H1 (cell line): ENCODE results near the gene CD7. TPM values are rescaled to one million over a fixed set of nuclear protein-coding genes. Genes with fewer than 3 reads are reported as not detected.

Experiments used
- CTCF ChIA-PET: fragments of 300-600 bp; sonication (Branson Sonifier 250); formaldehyde crosslinking; loops from one replicate; lab custom pipeline; 2021; ENCODE audit not compliant: partially characterized antibody; lab: Charles Lee
- POLR2A ChIA-PET: fragments of 300-600 bp; sonication (Branson Sonifier 250); formaldehyde crosslinking; loops from one replicate; lab custom pipeline; 2021; ENCODE audit warnings: inconsistent platforms; ENCODE audit not compliant: partially characterized antibody; lab: Charles Lee
- DNase-seq, 2 experiments: peaks; one replicate each; pipeline versions ENCODE4 v3.0.0 to v3.0.0-alpha.2; 2010 to 2022; ENCODE audit warnings: low spot score in 2 of 2, low read depth in 1 of 2, mixed read lengths in 1 of 2
- FAIRE-seq: peaks from 2 replicates; lab custom pipeline; 2011; peaks lifted over from hg19 to GRCh38; lab: Jason Lieb, UNC
- H2AFZ ChIP-seq: 2 replicates; pipeline ENCODE4 v1.8.1; 2012; ENCODE audit warnings: low read length, inconsistent platforms
- H2AK5ac ChIP-seq: 2 replicates; pipeline ENCODE4 v1.6.1; 2013; ENCODE audit warnings: low read depth, low read length
- H2BK120ac ChIP-seq: replicated peaks from 2 replicates; pipeline ENCODE3; 2013; ENCODE audit warnings: low read depth, low read length, inconsistent platforms
- H2BK12ac ChIP-seq: 2 replicates; pipeline ENCODE4 v1.6.1; 2013; ENCODE audit warnings: low read depth, low read length
- H2BK15ac ChIP-seq: 2 replicates; pipeline ENCODE4 v1.6.1; 2013; ENCODE audit warnings: low read length
- H2BK20ac ChIP-seq: 2 replicates; pipeline ENCODE4 v1.6.1; 2013; ENCODE audit warnings: low read length
- H2BK5ac ChIP-seq: 2 replicates; pipeline ENCODE4 v1.6.1; 2013; ENCODE audit warnings: low read depth, low read length
- H3K14ac ChIP-seq: 2 replicates; pipeline ENCODE4 v1.6.1; 2013; ENCODE audit warnings: inconsistent platforms; ENCODE audit not compliant: insufficient read length
- H3K18ac ChIP-seq: 2 replicates; pipeline ENCODE4 v1.6.1; 2013; ENCODE audit warnings: low read length; ENCODE audit errors: extremely low read depth
- H3K23ac ChIP-seq: 2 replicates; pipeline ENCODE4 v1.6.1; 2013; ENCODE audit warnings: inconsistent platforms; ENCODE audit not compliant: insufficient read length
- H3K23me2 ChIP-seq: 2 replicates; pipeline ENCODE4 v1.6.1; 2013; ENCODE audit warnings: low read depth, low read length
- H3K27ac ChIP-seq: 2 replicates; pipeline ENCODE4 v1.6.1; 2011; ENCODE audit warnings: low read depth, low read length, inconsistent platforms
- H3K27me3 ChIP-seq, 4 experiments: replicated peaks in 1 of 4; 1 replicate in 1 of 4; 2 replicates in 3 of 4; pipeline versions ENCODE4 v1.6.1 to v1.8.1; 2011 to 2013; ENCODE audit warnings: low read length in 3 of 4, mild to moderate bottlenecking in 3 of 4, inconsistent platforms in 2 of 4, mixed read lengths in 2 of 4, moderate library complexity in 1 of 4; ENCODE audit not compliant: control insufficient read depth in 3 of 4, insufficient read depth in 3 of 4; ENCODE audit errors: extremely low read depth in 1 of 4
- H3K36me3 ChIP-seq, 4 experiments: 2 replicates each; pipeline versions ENCODE4 v1.6.1 to v1.8.1; 2011 to 2013; ENCODE audit warnings: mild to moderate bottlenecking in 4 of 4, low read length in 3 of 4, moderate library complexity in 2 of 4, control low read depth in 1 of 4, inconsistent platforms in 1 of 4; ENCODE audit not compliant: insufficient read depth in 4 of 4, control insufficient read depth in 2 of 4
- H3K4ac ChIP-seq: replicated peaks from 2 replicates; pipeline ENCODE3; 2013; ENCODE audit warnings: low read length, low read depth, mixed read lengths, inconsistent platforms; ENCODE audit not compliant: insufficient read length
- H3K4me1 ChIP-seq, 4 experiments: replicated peaks in 1 of 4; 1 replicate in 1 of 4; 2 replicates in 3 of 4; pipeline versions ENCODE4 v1.6.1 to v1.8.1; 2011 to 2013; ENCODE audit warnings: low read length in 3 of 4, inconsistent platforms in 2 of 4, mixed read lengths in 1 of 4; ENCODE audit not compliant: insufficient read depth in 4 of 4, control insufficient read depth in 3 of 4
- H3K4me2 ChIP-seq, 2 experiments: 2 replicates each; pipeline versions ENCODE4 v1.6.1 to v1.8.1; 2011 to 2013; ENCODE audit warnings: low read depth in 2 of 2, low read length in 2 of 2, control low read depth in 1 of 2, inconsistent platforms in 1 of 2, mild to moderate bottlenecking in 1 of 2; ENCODE audit not compliant: insufficient read depth in 1 of 2
- H3K4me3 ChIP-seq, 4 experiments: fragments of 200-600, 300-600 bp in 1 of 4; sonication (generic), shearing (Covaris generic), sonication (Bioruptor Twin) in 1 of 4; 2 replicates each; pipeline versions ENCODE4 v1.5.1 to v1.8.1; 2011 to 2016; ENCODE audit warnings: low read length in 4 of 4, low read depth in 3 of 4, control low read depth in 2 of 4, inconsistent platforms in 2 of 4, mild to moderate bottlenecking in 2 of 4, mixed read lengths in 1 of 4, moderate library complexity in 1 of 4; ENCODE audit not compliant: insufficient read depth in 2 of 4; ENCODE audit errors: extremely low read depth in 1 of 4
- H3K56ac ChIP-seq: replicated peaks from 2 replicates; pipeline ENCODE3; 2013; ENCODE audit warnings: low read depth, mild to moderate bottlenecking, mixed read lengths, low read length, inconsistent platforms; ENCODE audit not compliant: insufficient read length
- H3K79me1 ChIP-seq: 2 replicates; pipeline ENCODE4 v1.6.1; 2013; ENCODE audit warnings: low read depth, low read length, control low read depth
- H3K79me2 ChIP-seq, 2 experiments: 2 replicates each; pipeline versions ENCODE4 v1.6.1 to v1.8.1; 2012 to 2013; ENCODE audit warnings: low read length in 2 of 2, mild to moderate bottlenecking in 2 of 2, inconsistent platforms in 1 of 2; ENCODE audit not compliant: insufficient read depth in 2 of 2, control insufficient read depth in 1 of 2
- H3K9ac ChIP-seq, 4 experiments: replicated peaks in 1 of 4; 1 replicate in 1 of 4; 2 replicates in 3 of 4; pipeline versions ENCODE4 v1.6.1 to v1.8.1; 2011 to 2013; ENCODE audit warnings: low read depth in 3 of 4, low read length in 3 of 4, control low read depth in 2 of 4, mild to moderate bottlenecking in 2 of 4, moderate library complexity in 2 of 4, inconsistent platforms in 1 of 4; ENCODE audit errors: extremely low read depth in 1 of 4
- H3K9me3 ChIP-seq, 2 experiments: 2 replicates each; pipeline versions ENCODE4 v1.6.1 to v1.8.1; 2012 to 2013; ENCODE audit warnings: mild to moderate bottlenecking in 2 of 2, moderate library complexity in 2 of 2, control low read depth in 1 of 2, inconsistent platforms in 1 of 2, low read depth in 1 of 2, low read length in 1 of 2, mixed read lengths in 1 of 2; ENCODE audit not compliant: insufficient read depth in 2 of 2
- H4K20me1 ChIP-seq, 2 experiments: replicated peaks in 1 of 2; 2 replicates each; pipeline versions ENCODE3 to v1.8.1; 2011 to 2013; ENCODE audit warnings: inconsistent platforms in 2 of 2, low read length in 2 of 2, mild to moderate bottlenecking in 1 of 2; ENCODE audit not compliant: insufficient read depth in 2 of 2, control insufficient read depth in 1 of 2
- H4K5ac ChIP-seq: 2 replicates; pipeline ENCODE4 v1.6.1; 2013; ENCODE audit warnings: low read length, low read depth, mixed read lengths, inconsistent platforms; ENCODE audit not compliant: insufficient read length
- H4K8ac ChIP-seq: 2 replicates; pipeline ENCODE4 v1.8.0; 2013; ENCODE audit warnings: mild to moderate bottlenecking, moderate library complexity, low read length, inconsistent platforms; ENCODE audit not compliant: insufficient read depth; ENCODE audit errors: extremely low read depth
- H4K91ac ChIP-seq: replicated peaks from 2 replicates; pipeline ENCODE3; 2013; ENCODE audit warnings: low read length, mixed read lengths, inconsistent platforms; ENCODE audit not compliant: insufficient read length
- BACH1 ChIP-seq: IDR thresholded peaks from 2 replicates; pipeline ENCODE4 v1.6.1; 2012; ENCODE audit warnings: low read length, improper control_type of control experiment
- NANOG ChIP-seq: IDR thresholded peaks from 2 replicates; pipeline ENCODE4 v1.6.1; 2011; ENCODE audit warnings: low read length, low read depth, mild to moderate bottlenecking, inconsistent platforms; ENCODE audit not compliant: insufficient read depth, poor library complexity, severe bottlenecking
- POLR2AphosphoS5 ChIP-seq: IDR thresholded peaks from 2 replicates; pipeline ENCODE4 v1.6.1; 2011; ENCODE audit warnings: low read depth, low read length
- POU5F1 ChIP-seq: IDR thresholded peaks from 2 replicates; pipeline ENCODE4 v1.6.1; 2011; ENCODE audit warnings: low read depth, mild to moderate bottlenecking, low read length, moderate library complexity
- SRF ChIP-seq: IDR thresholded peaks from 2 replicates; pipeline ENCODE4 v1.6.1; 2011; ENCODE audit warnings: mild to moderate bottlenecking, low read depth, low read length, moderate library complexity
- YY1 ChIP-seq: IDR thresholded peaks from 2 replicates; pipeline ENCODE4 v1.6.1; 2011; ENCODE audit warnings: low read depth, mild to moderate bottlenecking, low read length
- WGBS, 2 experiments: shearing (Covaris generic) in 1 of 2; methylation state at CpG; one replicate each; pipeline versions ENCODE4 v1.1.6 to v1.1.7; 2013 to 2015; ENCODE audit warnings: low lambda C conversion rate in 2 of 2, mixed read lengths in 2 of 2, inconsistent platforms in 1 of 2, low coverage in 1 of 2, missing lambda C conversion rate in 1 of 2; ENCODE audit not compliant: insufficient replicate concordance in 2 of 2, insufficient coverage in 1 of 2, insufficient read length in 1 of 2; ENCODE audit errors: extremely low coverage in 1 of 2, missing lambda C conversion rate in 1 of 2; 5-methylcytosine and 5-hydroxymethylcytosine counted together
- polyA plus RNA-seq, 7 experiments: library from polyadenylated mRNA; depleted of rRNA in 3 of 7; stranded (reverse) in 5 of 7; unstranded in 2 of 7; fragments of >200 nt in 5 of 7; fragments of 200-250 nt in 2 of 7; gene quantifications; 1 replicate in 5 of 7; 2 replicates in 1 of 7; 4 replicates in 1 of 7; pipeline versions ENCODE4 v1.2.1 to v1.2.3, GENCODE V29; 2011 to 2013; ENCODE audit warnings: missing spikeins in 2 of 7, mixed read lengths in 2 of 7
- total RNA-seq: library from RNA; stranded (reverse); fragmentation: NEBNext Ultra II Directional; extraction: Animal tissue kit (Norgen Biotek cat#: 25700); gene quantifications from 2 replicates; pipeline ENCODE4 v1.2.1, GENCODE V29; 2021

CD7 gene
- total and polyA plus RNA-seq, 2 of the 8 experiments (the other 6 are each of a cell fraction or from before 2014, with no cell fraction given), result 0.83 to 0.86 TPM

GRCh38 chr17:82296511-82297279 is 20.7 kb downstream of the CD7 start:
- H3K18ac ChIP-seq, result no peak overlapping the region
- H3K4me2 ChIP-seq, result no peak overlapping the region
- H2BK5ac ChIP-seq, result no peak overlapping the region
- H2BK20ac ChIP-seq, result no peak overlapping the region
- DNase-seq (no peak), FAIRE-seq (no peak)
- 81% methylated on average over 7 of the region's 7 CpGs; no CpG with 5 or more reads in 1 of the 2 experiments for WGBS, 2 experiments
- no peaks in the 10 kb centered on the region; a peak in 1 of 4 replicates for H3K79me2 ChIP-seq
- H4K5ac ChIP-seq, result no peak overlapping the region
- no peak overlapping the region for H3K9ac ChIP-seq
- no peak overlapping the region for H2BK120ac ChIP-seq
- no peaks in the 10 kb centered on the region for H3K36me3 ChIP-seq
- no peak overlapping the region for H2AK5ac ChIP-seq
- ChIA-PET CTCF (interaction anchor here (0.8 to 2.3 kb wide), 6 partner anchors 14 to 118 kb away, joined by 3 to 7 read pairs (median 5); partner anchors contain the start of gene CD7), POLR2A (interaction anchor here (0.7 to 1.3 kb wide), 3 partner anchors 9 to 25 kb away, joined by 3 to 4 read pairs (median 3); no protein-coding TSS in a partner anchor)
- H3K56ac ChIP-seq, result no peak overlapping the region
- H2AFZ ChIP-seq, result no peak overlapping the region
- H3K23ac ChIP-seq, result no peak overlapping the region
- no peak overlapping the region for H3K4me3 ChIP-seq
- no peaks in the 10 kb centered on the region for H3K9me3 ChIP-seq
- H3K4me1 ChIP-seq, result peaks cover 0 to 20% (median 5%) of the 10 kb centered on the region in 4 experiments; a peak in 5 of 7 replicates
- H2BK12ac ChIP-seq, result no peak overlapping the region
- no peak overlapping the region for H3K4ac ChIP-seq
- H4K20me1 ChIP-seq, result peaks cover 0 to 2% of the 10 kb centered on the region in 2 experiments
- peaks cover 0 to 7% (median 4%) of the 10 kb centered on the region in 4 experiments; a peak in 3 of 7 replicates for H3K27me3 ChIP-seq
- H4K8ac ChIP-seq, result no peak overlapping the region
- H3K14ac ChIP-seq, result no peak overlapping the region
- no peak overlapping the region for H4K91ac ChIP-seq
- H2BK15ac ChIP-seq, result peak overlapping the region; percentile 72; the same call in 1 of the 2 replicates
- no peaks in the 10 kb centered on the region; the same call in 1 of the 2 replicates for H3K23me2 ChIP-seq
- H3K27ac ChIP-seq, result no peak overlapping the region
- H3K79me1 ChIP-seq, result no peaks in the 10 kb centered on the region
- TF ChIP-seq POLR2AphosphoS5, result no peak
- no peak for TF ChIP-seq SRF
- no peak for TF ChIP-seq NANOG
- TF ChIP-seq BACH1, result no peak
- TF ChIP-seq YY1, result no peak
- TF ChIP-seq POU5F1, result no peak
